MCF 10A (cell line): ENCODE measurements around the gene PLVAP. TPM values are rescaled to one million over a fixed set of nuclear protein-coding genes. Genes with fewer than 3 reads are reported as not detected.

Source experiments
- BruUV-seq: library from RNA; stranded (reverse); fragments of 400-500 nt; replicated peaks from 2 replicates; lab custom pipeline; 2021; lab: Mats Ljungman, UMichigan
- CTCF ChIA-PET: fragments of 300-600 bp; sonication (Branson Sonifier 250); formaldehyde crosslinking; extraction: SDS; loops from one replicate; lab custom pipeline; 2021; ENCODE audit warnings: antibody characterized with exemption, inconsistent platforms; lab: Yijun Ruan, JAX
- POLR2A ChIA-PET: fragments of 300-600, 350-650 bp; sonication (Branson Sonifier 250); formaldehyde crosslinking; extraction: SDS; loops from one replicate; lab custom pipeline; 2020; ENCODE audit warnings: antibody characterized with exemption, inconsistent platforms; lab: Yijun Ruan, JAX
- DNase-seq: peaks from one replicate; pipeline ENCODE4 v3.0.0-alpha.2; 2018; ENCODE audit not compliant: unreplicated experiment
- H3K27ac Mint-ChIP-seq: one replicate; pipeline ENCODE4 v1.8.0; 2022; ENCODE audit warnings: mild to moderate bottlenecking, low read depth, mixed read lengths; ENCODE audit not compliant: unreplicated experiment
- H3K27me3 Mint-ChIP-seq: one replicate; pipeline ENCODE4 v1.8.0; 2022; ENCODE audit warnings: mixed read lengths; ENCODE audit not compliant: insufficient read depth, unreplicated experiment
- H3K36me3 Mint-ChIP-seq: one replicate; pipeline ENCODE4 v1.8.0; 2022; ENCODE audit warnings: mild to moderate bottlenecking, moderate library complexity, mixed read lengths; ENCODE audit not compliant: insufficient read depth, unreplicated experiment
- H3K4me1 Mint-ChIP-seq: one replicate; pipeline ENCODE4 v1.8.0; 2022; ENCODE audit warnings: mixed read lengths; ENCODE audit not compliant: insufficient read depth, unreplicated experiment
- H3K4me3 Mint-ChIP-seq: one replicate; pipeline ENCODE4 v1.8.0; 2022; ENCODE audit warnings: mild to moderate bottlenecking, moderate library complexity, mixed read lengths; ENCODE audit not compliant: unreplicated experiment
- H3K9me3 Mint-ChIP-seq: one replicate; pipeline ENCODE4 v1.8.0; 2022; ENCODE audit warnings: mixed read lengths; ENCODE audit not compliant: unreplicated experiment
- CTCF ChIP-seq: fragments of 200-600 bp; IDR thresholded peaks from one replicate; pipeline ENCODE4 v1.8.0; 2022; ENCODE audit warnings: antibody characterized with exemption, mild to moderate bottlenecking; ENCODE audit not compliant: unreplicated experiment
- intact Hi-C: fragments of 100-400 bp; cut with micrococcal nuclease; formaldehyde crosslinking; loops from 2 replicates; pipeline ENCODE4 v1.14.1; 2022
- total RNA-seq: library from RNA; stranded (reverse); gene quantifications from 2 replicates; pipeline ENCODE4 v1.2.3, GENCODE V29; 2022

PLVAP gene
- total RNA-seq, 1 experiment from 2014 or later: not detected

GRCh38 chr19:17332360-17332676 is 44.8 kb downstream of the PLVAP start:
- Mint-ChIP-seq H3K4me3 (no peak overlapping the region), H3K27me3 (no peaks in the 10 kb centered on the region), H3K4me1 (peaks cover 15% of the 10 kb centered on the region), H3K27ac (no peak overlapping the region), H3K9me3 (no peaks in the 10 kb centered on the region), H3K36me3 (peaks cover 23% of the 10 kb centered on the region)
- intact Hi-C loops: no loop called here
- CTCF ChIA-PET: interaction anchor here (0.6 to 2.9 kb wide), 3 partner anchors 13 to 59 kb away, joined by 3 to 8 read pairs (median 6); no protein-coding TSS in a partner anchor
- no peak for TF ChIP-seq CTCF
- DNase-seq: no peak
- no TSS peak for BruUV-seq
- POLR2A ChIA-PET: interaction anchor here (0.6 to 10.1 kb wide), 2 partner anchors 24 to 840 kb away, joined by 3 to 152 read pairs; partner anchors contain the start of genes ABHD8, DDA1 and MRPL34

DNA sequence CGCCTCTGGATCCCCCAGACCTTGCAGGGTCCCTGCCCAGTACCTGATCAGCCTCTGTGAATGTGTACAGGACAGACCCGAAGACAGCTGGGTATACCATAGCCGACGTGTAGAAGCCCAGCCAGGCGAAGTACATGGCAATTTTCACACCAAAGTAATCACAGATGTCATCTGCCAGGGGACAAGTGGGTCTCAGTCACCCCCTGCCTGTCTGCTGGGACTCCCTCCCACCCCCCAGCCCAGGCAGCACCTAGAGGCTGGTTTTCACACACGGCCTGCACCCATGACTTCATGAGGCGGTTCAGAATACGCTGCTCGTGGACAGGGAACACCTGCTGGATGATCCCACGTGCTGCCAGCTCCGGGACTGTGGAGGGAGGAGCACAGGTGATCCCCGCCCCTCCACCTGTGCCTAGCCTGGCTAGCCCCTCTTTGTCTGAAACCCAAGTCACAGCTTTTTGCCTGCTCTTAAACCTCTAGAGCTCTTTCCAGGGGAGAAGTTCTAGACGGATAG is 46.0 kb downstream of the PLVAP start:
- POLR2A ChIA-PET: interaction anchor here (10.1 kb wide), 1 partner anchor 23 kb away, joined by 152 read pairs; the partner anchor contains the start of genes ABHD8, DDA1 and MRPL34
- no peak for TF ChIP-seq CTCF
- DNase-seq: no peak
- intact Hi-C loops: no loop called here
- Mint-ChIP-seq H3K36me3 (peaks cover 28% of the 10 kb centered on the region), H3K27ac (no peak overlapping the region), H3K4me3 (no peak overlapping the region), H3K27me3 (no peaks in the 10 kb centered on the region), H3K9me3 (no peaks in the 10 kb centered on the region), H3K4me1 (peaks cover 15% of the 10 kb centered on the region)
- CTCF ChIA-PET: interaction anchor here (1.0 to 2.9 kb wide), 2 partner anchors 15 to 24 kb away, joined by 3 to 8 read pairs; no protein-coding TSS in a partner anchor
- BruUV-seq: no TSS peak

DNA sequence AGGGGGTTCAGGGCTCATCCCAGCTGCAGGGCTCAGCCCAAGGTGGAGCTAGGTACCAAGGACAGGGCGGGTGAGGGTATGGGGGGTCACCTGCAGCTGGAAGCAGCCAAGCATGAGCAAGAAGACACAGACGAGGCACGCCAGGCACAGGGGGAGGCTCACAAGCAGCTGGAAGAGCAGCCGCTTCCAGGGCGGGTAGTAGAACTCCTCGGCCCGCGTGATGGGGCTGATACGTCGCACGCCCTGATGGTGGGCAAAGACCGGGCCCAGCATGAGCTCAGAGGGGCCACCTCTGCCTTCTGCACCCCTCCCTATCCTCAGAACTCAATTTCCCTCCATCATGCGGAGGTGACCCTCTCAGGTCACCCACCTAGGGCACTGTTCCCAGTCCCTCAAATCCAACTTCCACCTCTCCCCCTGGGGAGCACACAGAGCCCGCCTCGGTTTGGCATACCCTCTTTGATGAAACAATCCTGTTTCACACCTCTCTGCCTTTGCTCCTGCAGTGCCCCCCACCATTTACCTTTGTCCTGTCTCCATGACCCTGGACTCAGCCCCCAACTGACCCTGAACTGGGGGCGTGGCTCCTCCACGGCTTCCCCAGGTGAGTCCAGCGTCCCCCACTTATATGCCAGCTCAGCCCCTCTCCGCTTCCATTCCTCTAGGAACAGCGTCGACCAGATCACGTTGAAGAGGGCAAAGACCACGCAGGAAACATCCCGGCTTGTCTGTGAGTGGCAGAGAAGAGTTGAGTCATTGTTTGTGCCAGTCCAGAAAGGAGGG is 46.7 kb downstream of the PLVAP start:
- no peak for TF ChIP-seq CTCF
- no TSS peak for BruUV-seq
- Mint-ChIP-seq H3K27me3 (no peaks in the 10 kb centered on the region), H3K27ac (no peak overlapping the region), H3K36me3 (peaks cover 28% of the 10 kb centered on the region), H3K4me1 (peaks cover 20% of the 10 kb centered on the region), H3K4me3 (no peak overlapping the region), H3K9me3 (no peaks in the 10 kb centered on the region)
- intact Hi-C loops: no loop called here
- CTCF ChIA-PET: interaction anchor here (0.6 to 1.0 kb wide), 2 partner anchors 24 to 36 kb away, joined by 3 read pairs; no protein-coding TSS in a partner anchor
- DNase-seq: no peak
- POLR2A ChIA-PET: interaction anchor here (0.6 to 10.1 kb wide), 2 partner anchors 22 to 253 kb away, joined by 3 to 152 read pairs; partner anchors contain the start of genes ABHD8, DDA1 and MRPL34
